ENCODE results near the gene EEF1AKMT3. TPM values are rescaled to one million over a fixed set of nuclear protein-coding genes. Genes with fewer than 3 reads are reported as not detected.

The EEF1AKMT3 gene
- total and polyA plus RNA-seq, 9 of the 15 experiments (the other 6 are each of a cell fraction or from before 2014, with no cell fraction given): 4.1 to 17.2 (median 7.9) TPM

DNA sequence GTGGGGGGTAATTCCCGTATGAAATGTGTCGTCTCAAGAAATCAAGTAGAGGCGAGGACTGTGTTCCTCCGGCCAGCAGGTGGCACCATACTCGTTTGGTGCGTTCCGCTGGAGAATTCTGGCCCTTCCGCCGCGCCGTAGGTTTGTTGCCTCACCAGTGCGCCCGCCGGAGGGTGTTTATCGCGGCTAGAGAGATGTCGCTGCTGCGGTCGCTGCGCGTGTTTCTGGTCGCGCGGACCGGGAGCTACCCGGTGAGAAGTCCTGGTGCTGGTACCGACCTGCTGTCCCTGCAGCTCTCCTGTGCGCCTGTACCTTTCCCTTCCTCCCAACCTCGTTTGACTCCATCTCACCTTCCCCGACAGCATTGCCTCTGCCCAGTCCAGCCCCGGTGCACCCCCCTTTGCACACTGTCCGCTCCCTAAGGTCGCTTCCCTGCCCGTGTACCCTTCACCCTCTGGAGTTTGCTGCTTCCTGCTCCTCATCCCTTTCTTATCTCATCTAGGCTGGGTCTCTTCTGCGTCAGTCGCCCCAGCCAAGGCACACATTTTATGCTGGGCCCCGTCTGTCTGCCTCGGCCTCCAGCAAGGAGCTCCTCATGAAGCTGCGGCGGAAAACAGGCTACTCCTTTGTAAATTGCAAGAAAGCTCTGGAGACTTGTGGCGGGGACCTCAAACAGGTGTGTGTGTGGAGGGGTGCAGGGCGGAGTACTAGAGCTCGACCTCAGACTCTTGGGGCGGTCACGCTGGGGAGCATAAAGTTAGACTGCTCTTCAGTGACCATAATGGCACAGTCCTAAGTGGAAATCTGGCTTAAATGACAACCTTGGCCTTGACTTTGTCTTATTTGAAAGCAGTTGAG is 10.4 kb downstream of the EEF1AKMT3 start, which contains the start of gene TSFM (continued):
- TF ChIP-seq BHLHE40 (IDR thresholded peaks at IDR 0.05; ENCODE audit: low read length) (0 out of 2 replicates have a peak, but pooled peaks have one; percentile 36), ZNF75A (CRISPR knock-in tag; IDR thresholded peaks at IDR 0.05) (no peak), EP400 (IDR thresholded peaks at IDR 0.05) (peak; percentile 96), ZNF384 (IDR thresholded peaks at IDR 0.05; ENCODE audit: low read depth, low read length) (peak; percentile 61; the same call in 1 of the 2 replicates), ARID1B (IDR thresholded peaks at IDR 0.05) (peak; percentile 59), TSC22D4 (tag; IDR thresholded peaks at IDR 0.05) (no peak), RBM14 (IDR thresholded peaks at IDR 0.05; ENCODE audit: borderline replicate concordance, insufficient read depth, low read depth, low read length) (no peak), CCNT2 (IDR thresholded peaks at IDR 0.05; ENCODE audit: borderline replicate concordance, extremely low read depth, insufficient read length, low read depth, low read length) (peak; percentile 79)
- TF ChIP-seq, protein P1, sequence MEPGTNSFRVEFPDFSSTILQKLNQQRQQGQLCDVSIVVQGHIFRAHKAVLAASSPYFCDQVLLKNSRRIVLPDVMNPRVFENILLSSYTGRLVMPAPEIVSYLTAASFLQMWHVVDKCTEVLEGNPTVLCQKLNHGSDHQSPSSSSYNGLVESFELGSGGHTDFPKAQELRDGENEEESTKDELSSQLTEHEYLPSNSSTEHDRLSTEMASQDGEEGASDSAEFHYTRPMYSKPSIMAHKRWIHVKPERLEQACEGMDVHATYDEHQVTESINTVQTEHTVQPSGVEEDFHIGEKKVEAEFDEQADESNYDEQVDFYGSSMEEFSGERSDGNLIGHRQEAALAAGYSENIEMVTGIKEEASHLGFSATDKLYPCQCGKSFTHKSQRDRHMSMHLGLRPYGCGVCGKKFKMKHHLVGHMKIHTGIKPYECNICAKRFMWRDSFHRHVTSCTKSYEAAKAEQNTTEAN (CRISPR knock-in tag; IDR thresholded peaks at IDR 0.05): peak; percentile 88; the same call in 1 of the 2 replicates
- TF ChIP-seq, protein P2, sequence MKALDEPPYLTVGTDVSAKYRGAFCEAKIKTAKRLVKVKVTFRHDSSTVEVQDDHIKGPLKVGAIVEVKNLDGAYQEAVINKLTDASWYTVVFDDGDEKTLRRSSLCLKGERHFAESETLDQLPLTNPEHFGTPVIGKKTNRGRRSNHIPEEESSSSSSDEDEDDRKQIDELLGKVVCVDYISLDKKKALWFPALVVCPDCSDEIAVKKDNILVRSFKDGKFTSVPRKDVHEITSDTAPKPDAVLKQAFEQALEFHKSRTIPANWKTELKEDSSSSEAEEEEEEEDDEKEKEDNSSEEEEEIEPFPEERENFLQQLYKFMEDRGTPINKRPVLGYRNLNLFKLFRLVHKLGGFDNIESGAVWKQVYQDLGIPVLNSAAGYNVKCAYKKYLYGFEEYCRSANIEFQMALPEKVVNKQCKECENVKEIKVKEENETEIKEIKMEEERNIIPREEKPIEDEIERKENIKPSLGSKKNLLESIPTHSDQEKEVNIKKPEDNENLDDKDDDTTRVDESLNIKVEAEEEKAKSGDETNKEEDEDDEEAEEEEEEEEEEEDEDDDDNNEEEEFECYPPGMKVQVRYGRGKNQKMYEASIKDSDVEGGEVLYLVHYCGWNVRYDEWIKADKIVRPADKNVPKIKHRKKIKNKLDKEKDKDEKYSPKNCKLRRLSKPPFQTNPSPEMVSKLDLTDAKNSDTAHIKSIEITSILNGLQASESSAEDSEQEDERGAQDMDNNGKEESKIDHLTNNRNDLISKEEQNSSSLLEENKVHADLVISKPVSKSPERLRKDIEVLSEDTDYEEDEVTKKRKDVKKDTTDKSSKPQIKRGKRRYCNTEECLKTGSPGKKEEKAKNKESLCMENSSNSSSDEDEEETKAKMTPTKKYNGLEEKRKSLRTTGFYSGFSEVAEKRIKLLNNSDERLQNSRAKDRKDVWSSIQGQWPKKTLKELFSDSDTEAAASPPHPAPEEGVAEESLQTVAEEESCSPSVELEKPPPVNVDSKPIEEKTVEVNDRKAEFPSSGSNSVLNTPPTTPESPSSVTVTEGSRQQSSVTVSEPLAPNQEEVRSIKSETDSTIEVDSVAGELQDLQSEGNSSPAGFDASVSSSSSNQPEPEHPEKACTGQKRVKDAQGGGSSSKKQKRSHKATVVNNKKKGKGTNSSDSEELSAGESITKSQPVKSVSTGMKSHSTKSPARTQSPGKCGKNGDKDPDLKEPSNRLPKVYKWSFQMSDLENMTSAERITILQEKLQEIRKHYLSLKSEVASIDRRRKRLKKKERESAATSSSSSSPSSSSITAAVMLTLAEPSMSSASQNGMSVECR (CRISPR knock-in tag; IDR thresholded peaks at IDR 0.05): peak; percentile 75
- TF ChIP-seq, protein P3, sequence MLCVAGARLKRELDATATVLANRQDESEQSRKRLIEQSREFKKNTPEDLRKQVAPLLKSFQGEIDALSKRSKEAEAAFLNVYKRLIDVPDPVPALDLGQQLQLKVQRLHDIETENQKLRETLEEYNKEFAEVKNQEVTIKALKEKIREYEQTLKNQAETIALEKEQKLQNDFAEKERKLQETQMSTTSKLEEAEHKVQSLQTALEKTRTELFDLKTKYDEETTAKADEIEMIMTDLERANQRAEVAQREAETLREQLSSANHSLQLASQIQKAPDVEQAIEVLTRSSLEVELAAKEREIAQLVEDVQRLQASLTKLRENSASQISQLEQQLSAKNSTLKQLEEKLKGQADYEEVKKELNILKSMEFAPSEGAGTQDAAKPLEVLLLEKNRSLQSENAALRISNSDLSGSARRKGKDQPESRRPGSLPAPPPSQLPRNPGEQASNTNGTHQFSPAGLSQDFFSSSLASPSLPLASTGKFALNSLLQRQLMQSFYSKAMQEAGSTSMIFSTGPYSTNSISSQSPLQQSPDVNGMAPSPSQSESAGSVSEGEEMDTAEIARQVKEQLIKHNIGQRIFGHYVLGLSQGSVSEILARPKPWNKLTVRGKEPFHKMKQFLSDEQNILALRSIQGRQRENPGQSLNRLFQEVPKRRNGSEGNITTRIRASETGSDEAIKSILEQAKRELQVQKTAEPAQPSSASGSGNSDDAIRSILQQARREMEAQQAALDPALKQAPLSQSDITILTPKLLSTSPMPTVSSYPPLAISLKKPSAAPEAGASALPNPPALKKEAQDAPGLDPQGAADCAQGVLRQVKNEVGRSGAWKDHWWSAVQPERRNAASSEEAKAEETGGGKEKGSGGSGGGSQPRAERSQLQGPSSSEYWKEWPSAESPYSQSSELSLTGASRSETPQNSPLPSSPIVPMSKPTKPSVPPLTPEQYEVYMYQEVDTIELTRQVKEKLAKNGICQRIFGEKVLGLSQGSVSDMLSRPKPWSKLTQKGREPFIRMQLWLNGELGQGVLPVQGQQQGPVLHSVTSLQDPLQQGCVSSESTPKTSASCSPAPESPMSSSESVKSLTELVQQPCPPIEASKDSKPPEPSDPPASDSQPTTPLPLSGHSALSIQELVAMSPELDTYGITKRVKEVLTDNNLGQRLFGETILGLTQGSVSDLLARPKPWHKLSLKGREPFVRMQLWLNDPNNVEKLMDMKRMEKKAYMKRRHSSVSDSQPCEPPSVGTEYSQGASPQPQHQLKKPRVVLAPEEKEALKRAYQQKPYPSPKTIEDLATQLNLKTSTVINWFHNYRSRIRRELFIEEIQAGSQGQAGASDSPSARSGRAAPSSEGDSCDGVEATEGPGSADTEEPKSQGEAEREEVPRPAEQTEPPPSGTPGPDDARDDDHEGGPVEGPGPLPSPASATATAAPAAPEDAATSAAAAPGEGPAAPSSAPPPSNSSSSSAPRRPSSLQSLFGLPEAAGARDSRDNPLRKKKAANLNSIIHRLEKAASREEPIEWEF (CRISPR knock-in tag; IDR thresholded peaks at IDR 0.05): no peak
- TF ChIP-seq, protein P4, sequence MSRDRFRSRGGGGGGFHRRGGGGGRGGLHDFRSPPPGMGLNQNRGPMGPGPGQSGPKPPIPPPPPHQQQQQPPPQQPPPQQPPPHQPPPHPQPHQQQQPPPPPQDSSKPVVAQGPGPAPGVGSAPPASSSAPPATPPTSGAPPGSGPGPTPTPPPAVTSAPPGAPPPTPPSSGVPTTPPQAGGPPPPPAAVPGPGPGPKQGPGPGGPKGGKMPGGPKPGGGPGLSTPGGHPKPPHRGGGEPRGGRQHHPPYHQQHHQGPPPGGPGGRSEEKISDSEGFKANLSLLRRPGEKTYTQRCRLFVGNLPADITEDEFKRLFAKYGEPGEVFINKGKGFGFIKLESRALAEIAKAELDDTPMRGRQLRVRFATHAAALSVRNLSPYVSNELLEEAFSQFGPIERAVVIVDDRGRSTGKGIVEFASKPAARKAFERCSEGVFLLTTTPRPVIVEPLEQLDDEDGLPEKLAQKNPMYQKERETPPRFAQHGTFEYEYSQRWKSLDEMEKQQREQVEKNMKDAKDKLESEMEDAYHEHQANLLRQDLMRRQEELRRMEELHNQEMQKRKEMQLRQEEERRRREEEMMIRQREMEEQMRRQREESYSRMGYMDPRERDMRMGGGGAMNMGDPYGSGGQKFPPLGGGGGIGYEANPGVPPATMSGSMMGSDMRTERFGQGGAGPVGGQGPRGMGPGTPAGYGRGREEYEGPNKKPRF (IDR thresholded peaks at IDR 0.05; ENCODE audit: low read depth, low read length): no peak

Measured in K562 (cell line).